Common myeloid progenitor, CD34-positive (primary cell): ENCODE results near the gene ARHGEF5.

ENCODE experiments used
- CTCF ChIA-PET: fragments of 350-600 bp; sonication (Branson Sonifier 250); formaldehyde crosslinking; loops from one replicate; lab custom pipeline; 2021; ENCODE audit warnings: antibody characterized with exemption; lab: Charles Lee
- POLR2A ChIA-PET: fragments of 350-600 bp; sonication (Branson Sonifier 250); formaldehyde crosslinking; loops from one replicate; lab custom pipeline; 2021; ENCODE audit warnings: antibody characterized with exemption; lab: Charles Lee
- DNase-seq, 3 donors: peaks; one replicate each; pipeline versions ENCODE4 v3.0.0 to v3.0.0-alpha.2; 2013
- H3K27ac ChIP-seq, 2 experiments: 1 replicate in 1 of 2; 2 replicates in 1 of 2; pipeline ENCODE4 v1.7.0; 2013; ENCODE audit warnings: inconsistent platforms in 2 of 2, low read length in 2 of 2, mild to moderate bottlenecking in 2 of 2, low read depth in 1 of 2, moderate library complexity in 1 of 2; ENCODE audit not compliant: severe bottlenecking in 2 of 2, insufficient read depth in 1 of 2, poor library complexity in 1 of 2
- H3K27me3 ChIP-seq, 5 experiments: replicated peaks in 2 of 5; 1 replicate in 3 of 5; 2 replicates in 2 of 5; pipeline versions ENCODE4 v1.6.1 to v1.7.0; 2013; ENCODE audit warnings: low read length in 4 of 5, mild to moderate bottlenecking in 2 of 5, moderate library complexity in 2 of 5, inconsistent platforms in 1 of 5; ENCODE audit not compliant: insufficient read depth in 5 of 5, control insufficient read depth in 4 of 5
- H3K36me3 ChIP-seq, 4 experiments: 1 replicate in 2 of 4; 2 replicates in 2 of 4; pipeline versions ENCODE4 v1.6.1 to v1.7.0; 2013; ENCODE audit warnings: low read length in 3 of 4, control low read depth in 1 of 4, mild to moderate bottlenecking in 1 of 4; ENCODE audit not compliant: control insufficient read depth in 4 of 4, insufficient read depth in 4 of 4
- H3K4me1 ChIP-seq, 4 experiments: 1 replicate in 3 of 4; 2 replicates in 1 of 4; pipeline versions ENCODE4 v1.6.1 to v1.7.1; 2013; ENCODE audit warnings: low read length in 3 of 4, mild to moderate bottlenecking in 3 of 4, control low read depth in 1 of 4, inconsistent platforms in 1 of 4, moderate library complexity in 1 of 4; ENCODE audit not compliant: control insufficient read depth in 4 of 4, insufficient read depth in 4 of 4; ENCODE audit errors: control extremely low read depth in 1 of 4
- H3K4me3 ChIP-seq, 7 experiments: 1 replicate in 4 of 7; 2 replicates in 3 of 7; pipeline versions ENCODE4 v1.5.1 to v1.7.0; 2013; ENCODE audit warnings: mild to moderate bottlenecking in 7 of 7, low read length in 6 of 7, moderate library complexity in 6 of 7, inconsistent platforms in 2 of 7, low read depth in 2 of 7, control low read depth in 1 of 7; ENCODE audit not compliant: insufficient read depth in 4 of 7, control insufficient read depth in 1 of 7; ENCODE audit errors: extremely low read depth in 1 of 7
- H3K9me3 ChIP-seq, 5 experiments: 1 replicate in 4 of 5; 2 replicates in 1 of 5; pipeline versions ENCODE4 v1.6.1 to v1.7.1; 2013; ENCODE audit warnings: low read length in 4 of 5, mild to moderate bottlenecking in 2 of 5, inconsistent platforms in 1 of 5, low read depth in 1 of 5, moderate library complexity in 1 of 5; ENCODE audit not compliant: control insufficient read depth in 4 of 5, insufficient read depth in 2 of 5; ENCODE audit errors: control extremely low read depth in 1 of 5
- WGBS: methylation state at CpG from one replicate; pipeline ENCODE4 v1.1.5; 2013; ENCODE audit not compliant: insufficient coverage; 5-methylcytosine and 5-hydroxymethylcytosine counted together

ARHGEF5 gene

GRCh38 chr7:144391823-144392255, 36.6 kb downstream of the ARHGEF5 start:
- Histone ChIP-seq H3K36me3 (no peaks in the 10 kb centered on the region), H3K27ac (no peak overlapping the region), H3K4me3 (peak overlapping the region in 2 of 7 experiments; percentile 39 to 70), H3K9me3 (no peaks in the 10 kb centered on the region), H3K27me3 (no peaks in the 10 kb centered on the region), H3K4me1 (peaks cover 0 to 7% (median under 1%) of the 10 kb centered on the region in 4 experiments)
- DNase-seq, result peak; percentile 61 to 79 (median 74)
- WGBS, result 6% methylated on average over 8 of the region's 8 CpGs
- POLR2A ChIA-PET, result no interaction called here
- CTCF ChIA-PET, result interaction anchor here (0.8 to 1.6 kb wide), 6 partner anchors 12 to 48 kb away, joined by 3 to 4 read pairs (median 3); no protein-coding TSS in a partner anchor

GRCh38 chr7:144397086-144397485, 41.9 kb downstream of the ARHGEF5 start:
- Histone ChIP-seq H3K27me3 (no peaks in the 10 kb centered on the region), H3K27ac (no peak overlapping the region), H3K9me3 (peaks cover 0 to 2% (median 0%) of the 10 kb centered on the region in 5 experiments), H3K4me1 (peaks cover 0 to 3% (median 3%) of the 10 kb centered on the region in 4 experiments), H3K4me3 (no peak overlapping the region), H3K36me3 (no peaks in the 10 kb centered on the region)
- DNase-seq, result peak in 2 of 3 donors; percentile 14 to 29
- ChIA-PET CTCF (interaction anchor here (0.6 kb wide), 1 partner anchor 14 kb away, joined by 3 read pairs; no protein-coding TSS in a partner anchor), POLR2A (no interaction called here)
- WGBS, result 55% methylated on average over 4 of the region's 4 CpGs

GRCh38 chr7:144398291-144398690, 43.1 kb downstream of the ARHGEF5 start:
- ChIA-PET CTCF (no interaction called here), POLR2A (no interaction called here)
- peaks cover 0 to 3% (median 3%) of the 10 kb centered on the region in 4 experiments for H3K4me1 ChIP-seq

GRCh38 chr7:144398911-144399310, 43.7 kb downstream of the ARHGEF5 start:
- Histone ChIP-seq H3K9me3 (peaks cover 0 to 2% (median 0%) of the 10 kb centered on the region in 5 experiments), H3K4me1 (peaks cover 0 to 3% (median 3%) of the 10 kb centered on the region in 4 experiments), H3K36me3 (no peaks in the 10 kb centered on the region), H3K27me3 (no peaks in the 10 kb centered on the region), H3K27ac (no peak overlapping the region), H3K4me3 (no peak overlapping the region)
- DNase-seq, result no peak
- ChIA-PET CTCF (no interaction called here), POLR2A (no interaction called here)
- WGBS, result 100% methylated on average over 3 of the region's 6 CpGs

More at GRCh38 chr7:144398291-144398690, 43.1 kb downstream of the ARHGEF5 start:
- no peak overlapping the region for H3K4me3 ChIP-seq
- H3K36me3 ChIP-seq, result no peaks in the 10 kb centered on the region
- no peak for DNase-seq
- H3K9me3 ChIP-seq, result peaks cover 0 to 2% (median 0%) of the 10 kb centered on the region in 5 experiments
- no peak overlapping the region for H3K27ac ChIP-seq
- no peaks in the 10 kb centered on the region for H3K27me3 ChIP-seq
- WGBS, result 95% methylated on average over 9 of the region's 9 CpGs

GRCh38 chr7:144399946-144400345, 44.7 kb downstream of the ARHGEF5 start:
- POLR2A ChIA-PET, result no interaction called here
- H3K27me3 ChIP-seq, result no peaks in the 10 kb centered on the region
- H3K4me3 ChIP-seq, result no peak overlapping the region
- CTCF ChIA-PET, result interaction anchor here (1.0 kb wide), 1 partner anchor 272 kb away, joined by 3 read pairs; no protein-coding TSS in a partner anchor
- H3K9me3 ChIP-seq, result peaks cover 0 to 2% (median 0%) of the 10 kb centered on the region in 5 experiments
- no peaks in the 10 kb centered on the region for H3K36me3 ChIP-seq
- DNase-seq, result no peak
- peaks cover 0 to 3% (median 3%) of the 10 kb centered on the region in 4 experiments for H3K4me1 ChIP-seq
- H3K27ac ChIP-seq, result no peak overlapping the region
- 98% methylated on average over 8 of the region's 11 CpGs for WGBS

- no peaks in the 10 kb centered on the region for H3K27me3 ChIP-seq
- H3K4me1 ChIP-seq, result peaks cover 0 to 3% (median 3%) of the 10 kb centered on the region in 4 experiments
- peaks cover 0 to 2% (median 0%) of the 10 kb centered on the region in 5 experiments for H3K9me3 ChIP-seq
- CTCF ChIA-PET, result no interaction called here
- DNase-seq, result no peak
- 52% methylated on average over 4 of the region's 5 CpGs for WGBS
- POLR2A ChIA-PET, result no interaction called here
- no peak overlapping the region for H3K27ac ChIP-seq
- no peaks in the 10 kb centered on the region for H3K36me3 ChIP-seq
- H3K4me3 ChIP-seq, result no peak overlapping the region
Measured at GRCh38 chr7:144401490-144401889, 46.3 kb downstream of the ARHGEF5 start.

- POLR2A ChIA-PET, result no interaction called here
- Histone ChIP-seq H3K4me3 (no peak overlapping the region), H3K4me1 (peaks cover 0 to 3% (median 3%) of the 10 kb centered on the region in 4 experiments)
Measured at GRCh38 chr7:144403102-144403501, 47.9 kb downstream of the ARHGEF5 start.

More at GRCh38 chr7:144403102-144403501, 47.9 kb downstream of the ARHGEF5 start:
- DNase-seq, result no peak
- H3K9me3 ChIP-seq, result no peaks in the 10 kb centered on the region
- CTCF ChIA-PET, result interaction anchor here (0.7 kb wide), 1 partner anchor 34 kb away, joined by 4 read pairs; no protein-coding TSS in a partner anchor
- no peaks in the 10 kb centered on the region for H3K36me3 ChIP-seq
- H3K27me3 ChIP-seq, result no peaks in the 10 kb centered on the region
- no peak overlapping the region for H3K27ac ChIP-seq
- 98% methylated on average over 7 of the region's 11 CpGs for WGBS
